Activated naive CD4-positive, alpha-beta T cell treated with anti-CD3 and anti-CD28 coated beads, Interleukin-2, amount 50 U/mL, for 24 hours (primary cell): ENCODE data around the gene ZNF236.
"Not testable (repeated sequence)": the region's sequence is repeated elsewhere in the genome, so short reads cannot be mapped to it uniquely, and the experiment has no call there.

Experiments used
- H3K27ac Mint-ChIP-seq: one replicate; pipeline ENCODE4 v1.8.0; 2021; ENCODE audit warnings: mild to moderate bottlenecking, mixed read lengths
- H3K27me3 Mint-ChIP-seq: one replicate; pipeline ENCODE4 v1.8.0; 2021; ENCODE audit warnings: mixed read lengths
- H3K36me3 Mint-ChIP-seq: one replicate; pipeline ENCODE4 v1.8.0; 2021; ENCODE audit warnings: mixed read lengths
- H3K4me1 Mint-ChIP-seq: one replicate; pipeline ENCODE4 v1.8.0; 2021; ENCODE audit warnings: mixed read lengths
- H3K4me3 Mint-ChIP-seq: one replicate; pipeline ENCODE4 v1.8.0; 2021; ENCODE audit warnings: mild to moderate bottlenecking, mixed read lengths
- H3K9me3 Mint-ChIP-seq: one replicate; pipeline ENCODE4 v1.8.0; 2021; ENCODE audit warnings: mixed read lengths

The ZNF236 gene

DNA sequence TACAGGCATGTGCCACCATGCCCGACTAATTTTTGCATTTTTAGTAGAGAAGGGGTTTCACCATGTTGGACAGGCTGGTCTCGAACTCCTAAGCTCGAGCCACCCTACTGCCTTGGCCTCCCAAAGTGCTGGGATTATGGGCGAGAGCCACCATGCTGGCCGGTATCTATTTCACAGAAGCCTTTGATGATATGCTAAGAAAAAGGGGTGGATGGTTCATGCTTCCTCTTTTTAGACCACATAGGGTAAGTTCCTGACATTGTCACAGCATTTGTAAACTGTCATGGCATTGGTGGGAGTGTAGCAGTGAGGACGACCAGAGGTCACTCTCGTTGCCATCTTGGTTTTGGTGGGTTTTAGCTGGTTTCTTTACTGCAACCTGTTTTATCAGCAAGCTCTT, 10.8 kb upstream of the ZNF236 start:
- not testable (repeated sequence) for H3K9me3 Mint-ChIP-seq, H3K27ac Mint-ChIP-seq, H3K27me3 Mint-ChIP-seq, H3K36me3 Mint-ChIP-seq, H3K4me1 Mint-ChIP-seq, H3K4me3 Mint-ChIP-seq

DNA sequence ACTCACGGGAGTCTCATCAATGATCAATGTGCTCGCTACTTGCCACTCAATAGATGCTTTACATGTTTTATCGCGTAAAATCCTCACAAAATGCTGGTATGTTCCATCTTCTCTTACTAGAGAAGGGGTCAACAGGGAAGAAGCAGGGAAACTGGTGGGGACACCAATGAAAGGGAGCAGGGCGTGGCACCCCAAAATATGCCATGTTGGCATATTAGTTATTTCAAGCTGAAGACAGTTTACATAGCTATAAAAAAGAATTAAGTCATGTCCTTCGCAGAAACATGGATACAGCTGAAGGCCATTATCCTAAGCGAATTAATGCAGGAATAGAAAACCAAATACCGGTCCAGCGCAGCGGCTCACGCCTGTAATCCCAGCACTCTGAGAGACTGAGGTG, 8.1 kb upstream of the ZNF236 start:
- no peaks in the 10 kb centered on the region for H3K27me3 Mint-ChIP-seq
- H3K4me1 Mint-ChIP-seq, result peaks cover 24% of the 10 kb centered on the region
- H3K4me3 Mint-ChIP-seq, result no peak overlapping the region
- no peaks in the 10 kb centered on the region for H3K9me3 Mint-ChIP-seq
- peaks cover 2% of the 10 kb centered on the region for H3K36me3 Mint-ChIP-seq
- H3K27ac Mint-ChIP-seq, result no peak overlapping the region

DNA sequence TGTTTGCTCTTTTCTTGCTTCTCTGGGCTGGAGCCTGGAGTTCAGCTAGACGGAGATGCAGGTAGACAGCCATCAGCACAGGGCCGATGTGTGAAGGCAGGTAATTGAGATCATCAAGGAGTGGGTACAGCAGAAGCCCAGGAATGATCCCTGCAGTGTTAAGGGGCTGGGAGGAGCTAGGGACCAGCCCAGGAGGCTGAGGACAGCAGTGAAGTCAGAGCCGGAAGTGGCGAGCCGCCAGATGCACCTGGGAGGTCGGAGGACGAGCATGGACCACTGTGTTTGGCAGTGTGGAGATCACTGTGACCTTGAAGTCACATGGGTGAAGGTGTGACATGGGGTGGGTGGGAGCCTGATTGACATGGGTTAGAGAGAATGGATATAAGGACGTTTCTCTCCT, 6.2 kb upstream of the ZNF236 start:
- Mint-ChIP-seq H3K36me3 (no peaks in the 10 kb centered on the region), H3K4me1 (peaks cover 38% of the 10 kb centered on the region), H3K4me3 (no peak overlapping the region), H3K9me3 (no peaks in the 10 kb centered on the region), H3K27me3 (no peaks in the 10 kb centered on the region), H3K27ac (peak overlapping the region; percentile 51)

DNA sequence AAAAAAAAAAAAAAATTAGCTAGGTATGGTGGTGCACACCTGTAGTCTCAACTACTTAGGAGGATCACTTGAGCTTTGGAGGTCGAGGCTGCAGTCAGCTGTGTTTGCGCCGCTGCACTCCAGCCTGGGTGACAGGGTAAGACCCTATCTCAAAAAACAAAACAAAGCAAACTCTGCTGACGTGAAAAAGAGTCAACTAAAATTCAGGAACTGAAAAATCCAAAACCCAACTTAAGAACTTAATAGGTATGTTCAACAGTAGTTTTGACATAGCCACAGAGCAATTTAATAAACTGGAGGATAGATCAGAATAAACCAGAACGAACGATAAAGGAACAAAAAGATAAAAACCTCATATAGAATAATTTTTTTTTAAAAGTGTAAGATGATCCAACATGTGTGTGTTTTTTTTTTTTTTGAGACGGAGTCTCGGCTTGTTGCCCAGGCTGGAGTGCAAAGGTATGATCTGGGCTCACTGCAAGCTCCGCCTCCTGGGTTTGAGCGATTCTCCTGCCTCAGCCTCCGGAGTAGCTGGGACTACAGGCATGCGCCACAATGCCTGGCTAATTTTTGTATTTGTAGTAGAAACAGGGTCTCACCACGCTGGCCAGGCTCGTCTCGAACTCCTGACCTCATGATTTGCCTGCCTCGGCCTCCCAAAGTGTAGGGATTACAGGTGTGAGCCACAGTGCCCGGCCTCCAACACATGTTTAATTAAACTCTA, 4.3 kb upstream of the ZNF236 start:
- Mint-ChIP-seq H3K9me3 (no peaks in the 10 kb centered on the region), H3K4me3 (no peak overlapping the region), H3K36me3 (no peaks in the 10 kb centered on the region), H3K27me3 (no peaks in the 10 kb centered on the region), H3K27ac (no peak overlapping the region), H3K4me1 (peaks cover 38% of the 10 kb centered on the region)

DNA sequence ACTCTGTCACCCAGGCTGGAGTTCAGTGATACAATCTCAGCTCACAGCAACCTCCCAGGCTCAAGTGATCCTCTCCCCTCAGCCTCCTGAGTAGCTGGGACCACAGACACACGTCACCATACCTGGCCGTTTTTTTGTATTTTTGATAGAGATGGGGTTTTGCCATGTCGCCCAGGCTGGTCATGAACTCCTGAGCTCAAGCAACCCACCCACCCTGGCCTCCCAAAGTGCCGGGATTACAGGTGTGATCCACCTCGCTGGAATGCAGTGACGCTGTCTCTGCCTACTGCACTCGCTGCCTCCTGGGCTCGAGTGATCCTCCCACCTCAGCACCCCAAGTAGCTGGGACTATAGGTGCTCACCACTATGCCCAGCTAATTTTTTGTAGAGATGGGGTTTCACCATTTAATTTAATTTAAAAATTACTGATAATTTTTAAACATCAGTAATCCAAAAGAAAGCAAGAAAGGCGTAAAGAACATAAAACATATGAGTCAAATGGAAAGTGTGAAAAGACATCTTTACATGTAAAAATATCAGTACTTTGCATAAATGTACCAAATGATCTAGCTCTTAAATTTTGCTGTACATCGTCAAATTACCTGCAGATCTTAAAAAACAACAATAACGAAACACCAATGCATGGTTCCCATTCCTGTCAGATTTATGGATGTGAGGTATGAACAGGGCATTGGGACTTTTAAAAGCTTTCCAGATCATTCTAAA, 2.8 kb upstream of the ZNF236 start:
- Mint-ChIP-seq H3K9me3 (no peaks in the 10 kb centered on the region), H3K4me3 (peak overlapping the region; percentile 58), H3K36me3 (no peaks in the 10 kb centered on the region), H3K4me1 (peaks cover 49% of the 10 kb centered on the region), H3K27me3 (no peaks in the 10 kb centered on the region), H3K27ac (no peak overlapping the region)

DNA sequence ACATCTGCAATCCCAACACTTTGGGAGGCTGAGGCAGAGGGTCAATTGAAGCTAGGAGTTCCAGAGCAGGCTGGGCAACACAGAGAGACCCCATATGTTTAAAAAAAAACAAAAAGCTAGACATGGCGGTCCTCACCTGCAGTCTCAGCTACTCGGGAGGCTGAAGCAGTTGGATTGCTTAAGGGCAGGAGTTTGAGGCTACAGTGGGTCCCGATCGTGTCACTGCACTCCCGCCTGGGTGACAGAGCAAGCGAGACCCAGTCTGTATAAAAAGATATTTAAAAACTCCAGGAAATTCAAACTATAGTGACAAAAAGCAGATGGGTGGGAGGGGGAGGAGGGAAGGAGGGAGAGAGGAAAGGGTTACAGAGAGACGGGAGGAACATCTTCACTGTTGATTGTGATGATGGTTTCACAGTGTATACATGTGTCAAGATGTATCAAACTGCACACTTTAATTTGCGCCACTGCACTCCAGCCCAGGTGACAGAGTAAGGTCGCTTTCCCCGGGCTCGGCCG, 942 bp upstream of the ZNF236 start:
- Mint-ChIP-seq H3K36me3 (no peaks in the 10 kb centered on the region), H3K4me1 (peaks cover 53% of the 10 kb centered on the region), H3K27me3 (no peaks in the 10 kb centered on the region), H3K4me3 (peak overlapping the region; percentile 91), H3K9me3 (no peaks in the 10 kb centered on the region), H3K27ac (peak overlapping the region; percentile 90)

DNA sequence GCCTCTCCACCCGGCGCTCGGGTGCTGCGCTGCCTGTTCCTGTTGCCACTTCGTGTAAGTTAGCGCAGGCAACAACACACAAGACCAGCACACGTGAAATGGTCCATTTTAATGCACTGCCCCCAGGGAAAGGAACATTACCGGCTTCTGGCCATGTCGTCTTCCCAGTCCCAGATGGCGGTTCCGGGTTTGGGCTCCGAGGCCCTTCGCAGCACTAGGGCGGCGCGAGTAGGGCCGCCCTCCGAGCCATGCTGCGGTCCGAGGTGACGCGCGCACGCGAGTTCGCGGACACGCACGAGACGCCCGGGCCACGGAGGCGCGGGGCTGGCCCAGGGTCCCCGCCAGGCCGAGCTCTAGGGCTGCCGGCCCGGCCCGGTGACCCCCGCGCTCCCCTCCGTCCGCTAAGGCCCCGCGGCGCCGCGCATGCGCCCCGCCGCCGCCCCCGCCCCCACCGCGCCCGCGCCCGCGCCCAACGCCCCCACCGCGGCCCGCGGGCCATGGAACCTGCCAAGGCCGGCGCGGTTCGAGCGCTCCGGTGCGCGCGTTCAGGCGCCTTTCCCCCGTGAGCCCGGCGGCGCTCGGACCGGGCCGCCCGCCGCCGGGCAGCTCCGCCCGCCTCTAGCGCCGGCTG, 367 bp upstream of the ZNF236 start:
- no peaks in the 10 kb centered on the region for H3K27me3 Mint-ChIP-seq
- H3K36me3 Mint-ChIP-seq, result no peaks in the 10 kb centered on the region
- H3K4me3 Mint-ChIP-seq, result peak overlapping the region; percentile 91
- no peaks in the 10 kb centered on the region for H3K9me3 Mint-ChIP-seq
- H3K27ac Mint-ChIP-seq, result peak overlapping the region; percentile 90
- H3K4me1 Mint-ChIP-seq, result peaks cover 48% of the 10 kb centered on the region

DNA sequence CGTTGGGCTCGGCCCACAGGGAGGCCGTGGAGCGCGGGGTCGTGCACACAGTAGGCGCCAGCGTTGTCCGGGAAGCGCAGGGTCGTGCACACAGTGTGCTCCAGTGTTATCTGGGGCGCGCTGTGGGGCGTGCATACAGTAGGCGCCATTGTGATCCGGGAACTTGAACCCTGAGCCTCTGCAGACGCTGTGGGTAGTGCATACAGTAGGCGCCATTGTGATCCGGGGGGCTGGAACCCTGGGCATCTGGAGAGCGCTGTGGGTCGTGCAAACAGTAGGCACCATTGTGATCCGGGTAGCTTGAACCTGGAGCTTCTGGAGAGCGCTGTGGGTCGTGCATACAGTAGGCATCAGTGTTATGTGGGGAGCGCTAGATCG, 793 bp downstream of the ZNF236 start:
- Mint-ChIP-seq H3K36me3 (no peaks in the 10 kb centered on the region), H3K27me3 (no peaks in the 10 kb centered on the region), H3K4me1 (peaks cover 54% of the 10 kb centered on the region), H3K4me3 (peak overlapping the region; percentile 83), H3K9me3 (no peaks in the 10 kb centered on the region), H3K27ac (peak overlapping the region; percentile 74)

DNA sequence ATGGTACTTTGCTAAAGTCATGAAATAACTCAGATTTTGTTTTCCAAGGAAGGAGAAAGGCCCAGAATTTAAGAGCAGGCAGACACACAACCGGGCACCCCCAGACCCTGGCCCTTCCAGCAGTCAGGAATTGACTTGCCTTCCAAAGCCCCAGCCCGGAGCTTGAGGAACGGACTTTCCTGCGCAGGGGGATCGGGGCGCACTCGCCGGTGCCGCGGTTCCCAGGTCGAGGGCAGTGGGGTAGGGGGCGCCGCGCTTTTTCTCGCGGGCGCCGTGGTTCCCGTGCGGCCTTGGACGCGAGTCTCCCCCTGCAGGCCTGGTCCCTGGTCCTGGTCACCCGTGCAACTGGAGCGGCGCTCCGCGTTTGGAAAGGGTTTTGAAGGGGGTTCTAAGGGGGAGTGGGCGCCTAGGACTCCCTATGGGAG, 1.2 kb downstream of the ZNF236 start:
- Mint-ChIP-seq H3K36me3 (no peaks in the 10 kb centered on the region), H3K4me3 (peak overlapping the region; percentile 83), H3K9me3 (no peaks in the 10 kb centered on the region), H3K4me1 (peaks cover 50% of the 10 kb centered on the region), H3K27me3 (no peaks in the 10 kb centered on the region), H3K27ac (peak overlapping the region; percentile 81)

DNA sequence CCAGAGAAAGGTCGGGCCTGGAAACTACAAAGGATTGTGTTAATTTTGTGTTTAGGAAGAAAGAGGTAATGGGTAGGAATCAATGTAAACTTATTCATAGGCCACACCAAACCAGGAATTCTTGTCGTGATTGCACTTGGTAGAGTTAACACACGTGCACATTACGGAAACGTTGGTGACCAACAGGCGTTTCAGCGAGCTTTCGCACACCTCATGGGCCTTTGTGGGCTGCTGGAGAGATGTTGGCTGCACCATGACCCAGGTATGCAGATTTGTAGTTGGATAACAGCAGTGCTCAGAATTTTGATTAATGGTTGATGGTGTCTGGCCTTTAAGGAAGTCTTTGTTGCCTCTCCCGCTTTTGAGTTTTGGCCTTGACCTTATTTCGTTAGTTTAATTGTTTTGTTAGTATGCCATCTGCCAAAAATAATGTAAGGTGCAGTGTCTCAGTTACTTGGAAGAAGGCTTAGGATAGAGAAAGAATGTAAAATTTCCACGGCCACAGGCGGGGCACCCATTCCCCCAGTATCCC, 1.9 kb downstream of the ZNF236 start:
- Mint-ChIP-seq H3K4me3 (peak overlapping the region; percentile 73), H3K36me3 (no peaks in the 10 kb centered on the region), H3K27me3 (no peaks in the 10 kb centered on the region), H3K4me1 (peaks cover 44% of the 10 kb centered on the region), H3K9me3 (no peaks in the 10 kb centered on the region), H3K27ac (peak overlapping the region; percentile 81)

DNA sequence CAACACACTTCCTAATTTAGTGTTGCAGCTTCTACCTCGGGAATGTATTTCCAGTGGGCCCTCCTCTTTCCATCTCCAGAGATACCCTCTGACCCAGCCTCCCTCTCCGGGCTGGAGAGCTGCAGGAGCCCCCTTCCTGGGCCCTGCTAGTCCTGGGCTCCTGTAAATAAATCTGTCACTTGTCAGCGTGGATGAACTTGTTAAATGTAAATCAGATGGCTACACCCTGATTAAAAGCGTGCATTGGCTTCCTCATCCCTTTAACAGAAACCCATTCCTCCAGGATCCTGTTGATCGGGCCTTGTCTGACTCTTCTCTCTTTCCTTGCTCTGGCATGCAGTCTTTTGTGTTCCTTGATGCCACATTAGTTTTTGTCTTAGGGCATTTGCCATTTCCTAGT, 2.4 kb downstream of the ZNF236 start:
- peak overlapping the region; percentile 89 for H3K27ac Mint-ChIP-seq

DNA sequence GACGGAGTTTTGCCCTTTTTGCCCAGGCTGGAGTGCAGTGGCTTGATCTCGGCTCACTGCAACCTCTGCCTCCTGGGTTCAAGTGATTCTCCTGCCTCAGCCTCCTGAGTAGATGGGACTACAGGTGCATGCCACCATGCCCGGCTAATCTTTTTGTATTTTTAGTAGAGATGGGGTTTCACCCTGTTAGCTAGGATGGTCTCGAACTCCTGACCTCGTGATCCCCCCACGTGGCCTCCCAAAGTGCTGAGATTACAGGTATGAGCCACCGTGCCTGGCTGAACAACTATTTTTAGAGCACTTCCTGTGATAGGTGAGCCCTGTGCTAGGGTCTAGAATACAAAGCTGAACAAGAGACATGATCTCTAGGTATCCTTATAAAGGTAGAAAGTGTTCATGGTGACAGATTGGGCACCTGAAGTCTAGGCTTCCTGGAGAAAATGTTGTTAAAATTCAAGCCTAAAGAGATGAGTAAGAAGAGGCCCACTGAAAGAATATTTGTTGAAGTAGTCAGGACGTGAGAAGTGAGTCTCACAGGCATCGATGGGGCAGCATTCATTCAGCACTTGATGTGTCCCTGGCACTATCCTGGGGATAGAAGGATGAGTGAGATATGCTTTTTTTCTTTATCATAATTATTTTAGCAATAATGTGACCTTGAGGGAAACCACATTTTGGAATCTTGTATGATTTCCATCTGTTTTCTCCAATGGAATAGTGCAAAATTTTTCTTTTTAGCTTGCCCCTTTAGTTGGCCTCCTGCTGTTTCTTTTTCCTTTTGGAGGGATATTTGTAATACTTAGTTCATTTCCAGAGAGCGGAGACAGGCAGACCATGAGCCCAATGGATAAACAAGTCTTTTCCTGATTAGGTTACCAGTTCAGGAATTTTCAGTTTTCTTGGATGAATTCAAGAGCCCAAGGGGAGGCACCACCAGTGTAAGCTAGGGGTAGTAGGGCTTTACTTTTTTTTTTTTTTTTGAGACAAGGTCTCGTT, 5.1 kb downstream of the ZNF236 start:
- H3K27ac Mint-ChIP-seq, result peak overlapping the region; percentile 41
- peaks cover 6% of the 10 kb centered on the region for H3K36me3 Mint-ChIP-seq
- no peaks in the 10 kb centered on the region for H3K9me3 Mint-ChIP-seq
- H3K4me3 Mint-ChIP-seq, result no peak overlapping the region
- peaks cover 48% of the 10 kb centered on the region for H3K4me1 Mint-ChIP-seq
- H3K27me3 Mint-ChIP-seq, result no peaks in the 10 kb centered on the region

More for the DNA sequence above, 2.4 kb downstream of the ZNF236 start:
- Mint-ChIP-seq H3K27me3 (no peaks in the 10 kb centered on the region), H3K4me1 (peaks cover 42% of the 10 kb centered on the region), H3K4me3 (peak overlapping the region; percentile 73), H3K36me3 (no peaks in the 10 kb centered on the region), H3K9me3 (no peaks in the 10 kb centered on the region)

DNA sequence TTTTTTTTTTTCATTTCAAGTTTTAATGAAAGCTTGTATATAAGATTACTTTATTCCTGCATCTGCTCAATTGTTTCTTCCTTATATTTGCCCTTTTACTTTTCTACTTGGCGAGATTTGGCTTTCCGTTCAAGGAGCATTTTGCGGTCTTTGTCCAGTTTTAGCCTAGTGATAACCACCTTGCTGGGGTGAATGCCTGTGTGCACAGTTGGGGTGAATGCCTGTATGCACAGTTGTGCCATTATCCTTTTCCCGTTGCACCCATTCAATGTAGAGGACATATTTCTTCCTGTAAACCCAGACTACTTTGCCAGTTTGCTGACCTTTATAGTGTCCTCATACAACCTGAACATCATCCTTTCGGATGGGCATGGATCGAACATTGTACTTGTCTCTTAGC, 12.0 kb downstream of the ZNF236 start:
- H3K4me1 Mint-ChIP-seq, result peaks cover 58% of the 10 kb centered on the region
- H3K27ac Mint-ChIP-seq, result no peak overlapping the region
- no peaks in the 10 kb centered on the region for H3K27me3 Mint-ChIP-seq
- H3K4me3 Mint-ChIP-seq, result no peak overlapping the region
- no peaks in the 10 kb centered on the region for H3K9me3 Mint-ChIP-seq
- H3K36me3 Mint-ChIP-seq, result peaks cover 11% of the 10 kb centered on the region

DNA sequence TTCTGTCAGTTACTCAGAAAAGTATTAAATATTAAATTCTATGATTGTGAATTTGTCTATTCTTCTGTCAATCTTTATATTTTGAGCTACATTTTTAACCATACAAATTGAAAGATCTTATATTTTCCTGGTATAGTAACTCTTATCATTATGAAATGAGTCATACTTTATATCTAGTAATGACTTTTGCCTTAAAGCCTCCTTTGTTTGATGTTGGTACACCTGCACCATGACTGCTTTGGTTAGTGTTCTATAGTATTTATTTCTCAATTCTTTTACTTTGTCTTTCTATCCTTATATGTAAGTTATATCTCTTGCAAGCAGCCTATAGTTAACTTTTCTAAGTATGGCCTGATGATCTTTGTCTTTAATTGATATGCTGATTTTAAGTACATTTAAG, 13.0 kb downstream of the ZNF236 start:
- no peak overlapping the region for H3K27ac Mint-ChIP-seq
- no peaks in the 10 kb centered on the region for H3K9me3 Mint-ChIP-seq
- H3K36me3 Mint-ChIP-seq, result peaks cover 11% of the 10 kb centered on the region
- H3K4me1 Mint-ChIP-seq, result peaks cover 65% of the 10 kb centered on the region
- H3K27me3 Mint-ChIP-seq, result no peaks in the 10 kb centered on the region
- H3K4me3 Mint-ChIP-seq, result no peak overlapping the region

DNA sequence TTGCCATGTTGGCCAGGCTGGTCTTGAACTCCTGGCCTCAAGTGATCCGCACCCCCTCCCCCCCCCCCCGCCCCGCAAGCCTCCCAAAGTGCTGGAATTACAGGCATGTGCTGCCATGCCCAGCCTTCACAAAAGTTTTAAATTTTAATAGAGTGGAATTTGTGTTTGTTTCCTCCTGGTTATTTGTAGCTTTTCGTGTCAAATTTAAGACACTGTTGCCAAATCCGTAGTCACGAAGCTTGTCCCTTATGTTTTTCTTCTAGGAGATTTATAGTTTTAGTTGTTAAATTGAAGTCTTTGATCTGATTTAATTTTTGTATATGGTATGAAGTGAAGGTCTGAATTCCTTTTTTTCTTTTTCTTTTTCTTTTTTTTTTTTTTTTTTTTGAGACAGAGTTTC, 14.7 kb downstream of the ZNF236 start:
- H3K27me3 Mint-ChIP-seq, result no peaks in the 10 kb centered on the region
- H3K9me3 Mint-ChIP-seq, result no peaks in the 10 kb centered on the region
- peaks cover 7% of the 10 kb centered on the region for H3K36me3 Mint-ChIP-seq
- no peak overlapping the region for H3K27ac Mint-ChIP-seq
- H3K4me1 Mint-ChIP-seq, result peaks cover 55% of the 10 kb centered on the region
- no peak overlapping the region for H3K4me3 Mint-ChIP-seq
